ENCODE measurements around the gene FAM217A. TPM values are rescaled to one million over a fixed set of nuclear protein-coding genes. Genes with fewer than 3 reads are reported as not detected.

Gene FAM217A
- polyA plus RNA-seq, 1 donor, result 0.69 TPM

GRCh38 chr6:4023240-4023639, 55.7 kb downstream of the FAM217A start:
- no peaks in the 10 kb centered on the region for H3K9me3 ChIP-seq (ENCODE audit: control insufficient read depth, low read depth, low read length)
- peak in 1 of 2 donors; percentile 46 for DNase-seq
- no CpG with 5 or more reads among the region's 1 CpG for WGBS (ENCODE audit: insufficient coverage, low lambda C conversion rate)
- no peak overlapping the region for H3K4me3 ChIP-seq (ENCODE audit: low read length)
- peak overlapping the region; percentile 92 for H3K27ac ChIP-seq (ENCODE audit: low read length)
- no peaks in the 10 kb centered on the region for H3K27me3 ChIP-seq (ENCODE audit: control insufficient read depth, insufficient read depth, low read length)
- peaks cover 21% of the 10 kb centered on the region for H3K4me1 ChIP-seq (ENCODE audit: control insufficient read depth, insufficient read depth, low read length)
- no peaks in the 10 kb centered on the region for H3K36me3 ChIP-seq (ENCODE audit: control insufficient read depth, insufficient read depth, low read length)

GRCh38 chr6:4021854-4022695, 56.9 kb downstream of the FAM217A start:
- Histone ChIP-seq H3K36me3 (ENCODE audit: control insufficient read depth, insufficient read depth, low read length) (no peaks in the 10 kb centered on the region), H3K27ac (ENCODE audit: low read length) (peak overlapping the region; percentile 92), H3K27me3 (ENCODE audit: control insufficient read depth, insufficient read depth, low read length) (no peaks in the 10 kb centered on the region), H3K9me3 (ENCODE audit: control insufficient read depth, low read depth, low read length) (no peaks in the 10 kb centered on the region), H3K4me1 (ENCODE audit: control insufficient read depth, insufficient read depth, low read length) (peaks cover 24% of the 10 kb centered on the region), H3K4me3 (ENCODE audit: low read length) (peak overlapping the region; percentile 75)
- WGBS (ENCODE audit: insufficient coverage, low lambda C conversion rate), result 0% methylated on average over 2 of the region's 15 CpGs
- DNase-seq, result peak in 1 of 2 donors; percentile 51

GRCh38 chr6:4021133-4021853, 57.6 kb downstream of the FAM217A start:
- no CpG with 5 or more reads among the region's 65 CpGs for WGBS (ENCODE audit: insufficient coverage, low lambda C conversion rate)

GRCh38 chr6:4020822-4021132, 58.2 kb downstream of the FAM217A start:
- Histone ChIP-seq H3K27ac (ENCODE audit: low read length) (peak overlapping the region; percentile 92), H3K36me3 (ENCODE audit: control insufficient read depth, insufficient read depth, low read length) (no peaks in the 10 kb centered on the region), H3K27me3 (ENCODE audit: control insufficient read depth, insufficient read depth, low read length) (no peaks in the 10 kb centered on the region), H3K4me1 (ENCODE audit: control insufficient read depth, insufficient read depth, low read length) (peaks cover 25% of the 10 kb centered on the region), H3K4me3 (ENCODE audit: low read length) (peak overlapping the region; percentile 75), H3K9me3 (ENCODE audit: control insufficient read depth, low read depth, low read length) (no peaks in the 10 kb centered on the region)
- DNase-seq, result no peak
- no CpG with 5 or more reads among the region's 12 CpGs for WGBS (ENCODE audit: insufficient coverage, low lambda C conversion rate)

More at GRCh38 chr6:4021133-4021853, 57.6 kb downstream of the FAM217A start:
- Histone ChIP-seq H3K36me3 (ENCODE audit: control insufficient read depth, insufficient read depth, low read length) (no peaks in the 10 kb centered on the region), H3K4me1 (ENCODE audit: control insufficient read depth, insufficient read depth, low read length) (peaks cover 25% of the 10 kb centered on the region), H3K27me3 (ENCODE audit: control insufficient read depth, insufficient read depth, low read length) (no peaks in the 10 kb centered on the region), H3K27ac (ENCODE audit: low read length) (peak overlapping the region; percentile 92), H3K4me3 (ENCODE audit: low read length) (peak overlapping the region; percentile 75), H3K9me3 (ENCODE audit: control insufficient read depth, low read depth, low read length) (no peaks in the 10 kb centered on the region)
- peak; percentile 97 to 98 for DNase-seq

GRCh38 chr6:4018924-4019236, 60.1 kb downstream of the FAM217A start:
- 0% methylated on average over 1 of the region's 8 CpGs for WGBS (ENCODE audit: insufficient coverage, low lambda C conversion rate)
- no peak for DNase-seq
- Histone ChIP-seq H3K4me3 (ENCODE audit: low read length) (peak overlapping the region; percentile 91), H3K27ac (ENCODE audit: low read length) (peak overlapping the region; percentile 99), H3K4me1 (ENCODE audit: control insufficient read depth, insufficient read depth, low read length) (peaks cover 25% of the 10 kb centered on the region), H3K27me3 (ENCODE audit: control insufficient read depth, insufficient read depth, low read length) (no peaks in the 10 kb centered on the region), H3K9me3 (ENCODE audit: control insufficient read depth, low read depth, low read length) (no peaks in the 10 kb centered on the region), H3K36me3 (ENCODE audit: control insufficient read depth, insufficient read depth, low read length) (peaks cover 4% of the 10 kb centered on the region)

Other genes starting within 250 kb of the FAM217A start
- 8.1 TPM for gene FAM50B, start 229.8 kb downstream of the FAM217A start, polyA plus RNA-seq
- gene ECI2, start 56.4 kb upstream of the FAM217A start, polyA plus RNA-seq, result 58.6 TPM